ENCODE data around the gene SSH2. TPM values are rescaled to one million over a fixed set of nuclear protein-coding genes. Genes with fewer than 3 reads are reported as not detected.

SSH2 gene
- total RNA-seq, 1 experiment from 2014 or later, result 14.6 TPM

GRCh38 chr17:29931231-29931932, 1.4 kb upstream of the SSH2 start:
- peak; percentile 83 for TF ChIP-seq CTCF (conservative IDR thresholded peaks at IDR 0.05)
- H4K91ac ChIP-seq (ENCODE audit: insufficient read length, low read depth, low read length), result no peak overlapping the region
- H4K5ac ChIP-seq (ENCODE audit: insufficient read length, low read depth, low read length), result no peak overlapping the region
- no peak overlapping the region for H2BK20ac ChIP-seq (ENCODE audit: low read depth, low read length, poor library complexity, severe bottlenecking)
- no peaks in the 10 kb centered on the region for H3K9me3 ChIP-seq (ENCODE audit: control insufficient read depth, low read depth, low read length)
- H3K18ac ChIP-seq (ENCODE audit: insufficient read length, low read depth, low read length), result no peak overlapping the region
- no peak overlapping the region for H2BK15ac ChIP-seq (ENCODE audit: low read depth, low read length)
- peaks cover 11% of the 10 kb centered on the region for H3K23me2 ChIP-seq (ENCODE audit: insufficient read length, low read depth, low read length, poor library complexity, severe bottlenecking)
- H2AK5ac ChIP-seq (ENCODE audit: insufficient read length, low read length), result no peak overlapping the region
- Mint-ChIP-seq H3K9me3 (no peaks in the 10 kb centered on the region; a peak in 1 of 5 replicates), H3K27me3 (ENCODE audit: low read depth) (peaks cover 2% of the 10 kb centered on the region; the same call in 1 of the 2 replicates), H3K4me3 (no peak overlapping the region), H3K27ac (no peak overlapping the region), H3K36me3 (ENCODE audit: insufficient read depth in 1 of 3, low read depth in 3 of 3) (no peaks in the 10 kb centered on the region), H3K4me1 (peaks cover 4 to 9% of the 10 kb centered on the region in 2 experiments)
- H3K79me2 ChIP-seq (ENCODE audit: insufficient read depth, low read length), result peaks cover 2% of the 10 kb centered on the region; the same call in 1 of the 2 replicates
- H3K4me1 ChIP-seq (ENCODE audit: insufficient read depth, low read length), result peaks cover 2% of the 10 kb centered on the region; the same call in 1 of the 2 replicates
- H3K4ac ChIP-seq (ENCODE audit: low read depth, low read length), result no peak overlapping the region
- H3K27me3 ChIP-seq (ENCODE audit: insufficient read depth, low read length), result no peaks in the 10 kb centered on the region
- no peak overlapping the region for H3K23ac ChIP-seq (ENCODE audit: insufficient read length, low read depth, low read length)
- H2BK5ac ChIP-seq (ENCODE audit: insufficient read length, low read length), result no peak overlapping the region
- DNase-seq, result peak; percentile 56
- no peak overlapping the region for H3K27ac ChIP-seq (ENCODE audit: insufficient read length, low read depth, low read length)
- no peaks in the 10 kb centered on the region for H3K79me1 ChIP-seq (ENCODE audit: insufficient read depth, low read depth, low read length, poor library complexity, severe bottlenecking)
- H4K20me1 ChIP-seq (ENCODE audit: control insufficient read depth, insufficient read depth, insufficient read length), result no peaks in the 10 kb centered on the region
- no peak overlapping the region for H2AFZ ChIP-seq (ENCODE audit: low read length)
- no peak overlapping the region for H3K14ac ChIP-seq (ENCODE audit: insufficient read depth, low read length)
- H3T11ph ChIP-seq (ENCODE audit: low read length), result no peak overlapping the region
- no peak overlapping the region for H3K9ac ChIP-seq (ENCODE audit: extremely low read depth, insufficient read length, low read length)
- H4K8ac ChIP-seq (replicated peaks; ENCODE audit: insufficient read length, low read depth, low read length), result no peak overlapping the region
- no peak overlapping the region for H2BK12ac ChIP-seq (ENCODE audit: insufficient read length, low read depth, low read length)
- H3K4me2 ChIP-seq (ENCODE audit: insufficient read depth, insufficient read length, low read length), result peak overlapping the region; percentile 76
- H3K56ac ChIP-seq (ENCODE audit: insufficient read length, low read depth, low read length), result no peak overlapping the region
- no CpG with 5 or more reads among the region's 3 CpGs for WGBS (ENCODE audit: extremely low coverage, insufficient read length, low lambda C conversion rate)
- H2BK120ac ChIP-seq (ENCODE audit: low read depth, low read length, poor library complexity, severe bottlenecking), result no peak overlapping the region

Data from H9 (cell line).